Mesenchymal stem cell (in vitro differentiated cells and primary cell): Measurements from ENCODE around the gene SNX24.

Source experiments
- DNase-seq: peaks from one replicate; pipeline ENCODE4 v3.0.0-alpha.2; 2013
- H2AFZ ChIP-seq: one replicate; pipeline ENCODE4 v1.6.1; 2013; ENCODE audit warnings: low read depth, mild to moderate bottlenecking, control low read depth, inconsistent platforms, low read length, moderate library complexity
- H2AK5ac ChIP-seq: 2 replicates; pipeline ENCODE4 v1.6.1; 2013; ENCODE audit warnings: low read length, moderate library complexity, mild to moderate bottlenecking, inconsistent platforms; ENCODE audit not compliant: severe bottlenecking
- H2BK120ac ChIP-seq: one replicate; pipeline ENCODE4 v1.6.1; 2013; ENCODE audit warnings: low read depth, mild to moderate bottlenecking, inconsistent platforms, low read length, moderate library complexity
- H2BK12ac ChIP-seq, 2 experiments: one replicate each; pipeline ENCODE4 v1.6.1; 2013; ENCODE audit warnings: inconsistent platforms in 2 of 2, low read length in 2 of 2, mild to moderate bottlenecking in 2 of 2, moderate library complexity in 2 of 2, control low read depth in 1 of 2
- H2BK15ac ChIP-seq: one replicate; pipeline ENCODE4 v1.6.1; 2013; ENCODE audit warnings: mild to moderate bottlenecking, low read depth, inconsistent platforms; ENCODE audit not compliant: poor library complexity, severe bottlenecking
- H2BK5ac ChIP-seq: 2 replicates; pipeline ENCODE4 v1.6.1; 2013; ENCODE audit warnings: low read depth, mild to moderate bottlenecking, low read length, control low read depth, inconsistent platforms; ENCODE audit not compliant: poor library complexity, severe bottlenecking
- H3K14ac ChIP-seq, 2 experiments: one replicate each; pipeline ENCODE4 v1.6.1; 2013; ENCODE audit warnings: inconsistent platforms in 2 of 2, low read length in 2 of 2, control low read depth in 1 of 2, mild to moderate bottlenecking in 1 of 2, moderate library complexity in 1 of 2
- H3K18ac ChIP-seq, 2 experiments: one replicate each; pipeline ENCODE4 v1.6.1; 2013; ENCODE audit warnings: inconsistent platforms in 2 of 2, low read length in 2 of 2, control low read depth in 1 of 2, low read depth in 1 of 2, mild to moderate bottlenecking in 1 of 2
- H3K23ac ChIP-seq, 2 experiments: one replicate each; pipeline ENCODE4 v1.6.1; 2013; ENCODE audit warnings: inconsistent platforms in 2 of 2, low read length in 2 of 2, mild to moderate bottlenecking in 2 of 2, moderate library complexity in 2 of 2, control low read depth in 1 of 2
- H3K27ac ChIP-seq: 2 replicates; pipeline ENCODE4 v1.5.1; 2013; ENCODE audit warnings: mild to moderate bottlenecking, moderate library complexity, low read length, control low read depth, inconsistent platforms; ENCODE audit not compliant: poor library complexity, severe bottlenecking
- H3K27me3 ChIP-seq, 2 experiments: 2 replicates each; pipeline versions ENCODE4 v1.6.1 to v1.7.0; 2013; ENCODE audit warnings: low read length in 2 of 2, mild to moderate bottlenecking in 2 of 2, moderate library complexity in 2 of 2, control low read depth in 1 of 2, inconsistent platforms in 1 of 2; ENCODE audit not compliant: control insufficient read depth in 1 of 2, insufficient read depth in 1 of 2
- H3K36me3 ChIP-seq, 2 experiments: 2 replicates each; pipeline versions ENCODE4 v1.6.1 to v1.7.0; 2013; ENCODE audit warnings: low read length in 2 of 2, control low read depth in 1 of 2, inconsistent platforms in 1 of 2, low read depth in 1 of 2, mild to moderate bottlenecking in 1 of 2; ENCODE audit not compliant: insufficient read depth in 2 of 2, control insufficient read depth in 1 of 2
- H3K4ac ChIP-seq, 2 experiments: one replicate each; pipeline ENCODE4 v1.6.1; 2013; ENCODE audit warnings: inconsistent platforms in 2 of 2, low read length in 2 of 2, mild to moderate bottlenecking in 2 of 2, moderate library complexity in 2 of 2, control low read depth in 1 of 2, low read depth in 1 of 2
- H3K4me1 ChIP-seq: 2 replicates; pipeline ENCODE4 v1.6.1; 2013; ENCODE audit warnings: low read depth, low read length, control low read depth; ENCODE audit not compliant: control insufficient read depth, insufficient read depth
- H3K4me2 ChIP-seq: 2 replicates; pipeline ENCODE4 v1.6.1; 2013; ENCODE audit warnings: low read length, mild to moderate bottlenecking, inconsistent platforms; ENCODE audit not compliant: poor library complexity, severe bottlenecking
- H3K4me3 ChIP-seq, 2 experiments: 2 replicates each; pipeline versions ENCODE4 v1.5.1 to v1.7.0; 2013; ENCODE audit warnings: low read length in 2 of 2, mild to moderate bottlenecking in 2 of 2, control low read depth in 1 of 2, low read depth in 1 of 2; ENCODE audit not compliant: insufficient read depth in 1 of 2
- H3K79me1 ChIP-seq: replicated peaks from 2 replicates; pipeline ENCODE4 v1.6.1; 2013; ENCODE audit warnings: mild to moderate bottlenecking, control low read depth, low read length, inconsistent platforms; ENCODE audit not compliant: poor library complexity, severe bottlenecking
- H3K9ac ChIP-seq: 2 replicates; pipeline ENCODE4 v1.7.0; 2013; ENCODE audit warnings: mild to moderate bottlenecking, low read length, moderate library complexity
- H3K9me3 ChIP-seq: 2 replicates; pipeline ENCODE4 v1.7.0; 2013; ENCODE audit warnings: mild to moderate bottlenecking, low read length; ENCODE audit not compliant: control insufficient read depth
- H4K8ac ChIP-seq: one replicate; pipeline ENCODE4 v1.6.1; 2013; ENCODE audit warnings: inconsistent platforms, mild to moderate bottlenecking, low read length, moderate library complexity
- H4K91ac ChIP-seq: one replicate; pipeline ENCODE4 v1.6.1; 2013; ENCODE audit warnings: mild to moderate bottlenecking, low read length, inconsistent platforms
- WGBS: methylation state at CpG from one replicate; pipeline ENCODE4 v1.1.7; 2013; ENCODE audit warnings: mixed read lengths; 5-methylcytosine and 5-hydroxymethylcytosine counted together

SNX24 gene

GRCh38 chr5:122943050-122943698 lies 97.8 kb downstream of the SNX24 start:
- Histone ChIP-seq H2AFZ (no peak overlapping the region), H3K23ac (no peak overlapping the region), H3K4me3 (no peak overlapping the region), H2AK5ac (no peak overlapping the region), H3K27me3 (no peaks in the 10 kb centered on the region), H3K27ac (no peak overlapping the region), H4K8ac (no peak overlapping the region), H4K91ac (no peak overlapping the region), H3K9me3 (no peaks in the 10 kb centered on the region), H3K4me2 (no peak overlapping the region), H3K4me1 (peaks cover 2% of the 10 kb centered on the region), H2BK120ac (no peak overlapping the region), H3K18ac (peak overlapping the region in 1 of 2 experiments; percentile 19), H3K79me1 (peaks cover 23% of the 10 kb centered on the region), H3K9ac (no peak overlapping the region), H2BK12ac (no peak overlapping the region), H3K14ac (no peak overlapping the region), H3K4ac (no peak overlapping the region), H2BK15ac (no peak overlapping the region), H2BK5ac (no peak overlapping the region), H3K36me3 (peaks cover 4 to 20% of the 10 kb centered on the region in 2 experiments)
- no peak for DNase-seq
- WGBS = 83% methylated on average over 7 of the region's 7 CpGs

- no peak overlapping the region for H3K9ac ChIP-seq
- H3K23ac ChIP-seq = no peak overlapping the region
- no peaks in the 10 kb centered on the region for H3K9me3 ChIP-seq
- no peak overlapping the region for H2BK120ac ChIP-seq
- H3K36me3 ChIP-seq = peaks cover 4 to 26% of the 10 kb centered on the region in 2 experiments
- no peak for DNase-seq
- H2AFZ ChIP-seq = no peak overlapping the region
- peaks cover 2% of the 10 kb centered on the region for H3K4me1 ChIP-seq
- H4K8ac ChIP-seq = no peak overlapping the region
- no peak overlapping the region for H2BK5ac ChIP-seq
- peaks cover 25% of the 10 kb centered on the region for H3K79me1 ChIP-seq
- H3K27me3 ChIP-seq = no peaks in the 10 kb centered on the region
- no peak overlapping the region for H3K4ac ChIP-seq
- H2BK12ac ChIP-seq = no peak overlapping the region
- no peak overlapping the region for H3K4me3 ChIP-seq
- no peak overlapping the region for H2AK5ac ChIP-seq
- H3K4me2 ChIP-seq = no peak overlapping the region
- no peak overlapping the region for H3K18ac ChIP-seq
- WGBS = 94% methylated on average over 1 of the region's 1 CpG
- no peak overlapping the region for H4K91ac ChIP-seq
- no peak overlapping the region for H3K14ac ChIP-seq
- H2BK15ac ChIP-seq = no peak overlapping the region
- no peak overlapping the region for H3K27ac ChIP-seq
Measured at GRCh38 chr5:122944051-122944450, 98.6 kb downstream of the SNX24 start.

- H3K27me3 ChIP-seq = no peaks in the 10 kb centered on the region
- no peak overlapping the region for H3K14ac ChIP-seq
- no peak overlapping the region for H3K4ac ChIP-seq
- no peak overlapping the region for H3K4me3 ChIP-seq
- H3K4me2 ChIP-seq = no peak overlapping the region
- H3K9ac ChIP-seq = no peak overlapping the region
- H2BK120ac ChIP-seq = no peak overlapping the region
- no peak overlapping the region for H3K27ac ChIP-seq
- H3K79me1 ChIP-seq = peaks cover 22% of the 10 kb centered on the region
- H2BK15ac ChIP-seq = no peak overlapping the region
- no peak overlapping the region for H2BK12ac ChIP-seq
- H3K4me1 ChIP-seq = peaks cover 2% of the 10 kb centered on the region
- H2AFZ ChIP-seq = no peak overlapping the region
- peaks cover 6 to 21% of the 10 kb centered on the region in 2 experiments for H3K36me3 ChIP-seq
- no peak overlapping the region for H3K23ac ChIP-seq
- H3K9me3 ChIP-seq = no peaks in the 10 kb centered on the region
- H2BK5ac ChIP-seq = no peak overlapping the region
- WGBS = 85% methylated on average over 1 of the region's 1 CpG
- no peak overlapping the region for H4K91ac ChIP-seq
- H4K8ac ChIP-seq = no peak overlapping the region
- H2AK5ac ChIP-seq = no peak overlapping the region
- DNase-seq = no peak
- H3K18ac ChIP-seq = no peak overlapping the region
Measured at GRCh38 chr5:122947372-122947771, 102.0 kb downstream of the SNX24 start.

- Histone ChIP-seq H3K27ac (no peak overlapping the region), H2BK15ac (no peak overlapping the region), H3K4me2 (no peak overlapping the region), H3K4me1 (peaks cover 2% of the 10 kb centered on the region), H3K9ac (no peak overlapping the region), H3K9me3 (no peaks in the 10 kb centered on the region), H3K14ac (no peak overlapping the region), H3K79me1 (peaks cover 22% of the 10 kb centered on the region), H3K27me3 (no peaks in the 10 kb centered on the region), H2BK12ac (no peak overlapping the region), H4K91ac (no peak overlapping the region), H3K23ac (no peak overlapping the region), H3K36me3 (peaks cover 6 to 21% of the 10 kb centered on the region in 2 experiments), H3K4ac (no peak overlapping the region), H2AK5ac (no peak overlapping the region), H4K8ac (no peak overlapping the region), H2BK5ac (no peak overlapping the region), H3K4me3 (no peak overlapping the region), H2BK120ac (no peak overlapping the region), H2AFZ (no peak overlapping the region), H3K18ac (no peak overlapping the region)
- no peak for DNase-seq
- WGBS = 76% methylated on average over 2 of the region's 3 CpGs
Measured at GRCh38 chr5:122947772-122948171, 102.4 kb downstream of the SNX24 start.
